HG02840 (cell line): ENCODE results near the gene TRIM71.
"Not testable (repeated sequence)": the region's sequence is repeated elsewhere in the genome, so short reads cannot be mapped to it uniquely, and the experiment has no call there.

ENCODE experiments used
- ATAC-seq: cut with Tn5 transposase; IDR thresholded peaks from one replicate; pipeline ENCODE4 v1.9.1; 2021; ENCODE audit warnings: mild to moderate bottlenecking, moderate library complexity, moderate number of reproducible peaks; ENCODE audit not compliant: unreplicated experiment, low FRiP score

The TRIM71 gene

GRCh38 chr3:32841867-32842470, 24.2 kb downstream of the TRIM71 start:
- ATAC-seq, result no peak

- ATAC-seq, result no peak
These were observed 24.7 kb downstream of the TRIM71 start for GRCh38 chr3:32842531-32842931.

- no peak for ATAC-seq
These were observed 25.2 kb downstream of the TRIM71 start for GRCh38 chr3:32842987-32843386.

- ATAC-seq, result no peak
These were observed 25.9 kb downstream of the TRIM71 start for GRCh38 chr3:32843510-32844321.

- ATAC-seq, result no peak
These were observed 26.5 kb downstream of the TRIM71 start for GRCh38 chr3:32844322-32844654.

- ATAC-seq, result no peak
These were observed 27.1 kb downstream of the TRIM71 start for GRCh38 chr3:32844914-32845313.

GRCh38 chr3:32845546-32845945, 27.7 kb downstream of the TRIM71 start:
- not testable (repeated sequence) for ATAC-seq

GRCh38 chr3:32847045-32847444, 29.2 kb downstream of the TRIM71 start:
- not testable (repeated sequence) for ATAC-seq

- no peak for ATAC-seq
These were observed 29.7 kb downstream of the TRIM71 start for GRCh38 chr3:32847528-32847927.

- no peak for ATAC-seq
These were observed 30.4 kb downstream of the TRIM71 start for GRCh38 chr3:32848215-32848614.

GRCh38 chr3:32849046-32849445, 31.2 kb downstream of the TRIM71 start:
- ATAC-seq, result no peak

- no peak for ATAC-seq
These were observed 32.4 kb downstream of the TRIM71 start for GRCh38 chr3:32850226-32850625.

GRCh38 chr3:32850636-32851035, 32.8 kb downstream of the TRIM71 start:
- no peak for ATAC-seq

- ATAC-seq, result no peak
These were observed 34.3 kb downstream of the TRIM71 start for GRCh38 chr3:32852146-32852545.

- no peak for ATAC-seq
These were observed 37.7 kb downstream of the TRIM71 start for GRCh38 chr3:32855350-32855953.

- no peak for ATAC-seq
These were observed 38.6 kb downstream of the TRIM71 start for GRCh38 chr3:32856355-32856889.

- no peak for ATAC-seq
These were observed 39.2 kb downstream of the TRIM71 start for GRCh38 chr3:32856901-32857507.

- ATAC-seq, result no peak
These were observed 40.1 kb downstream of the TRIM71 start for GRCh38 chr3:32857921-32858320.

GRCh38 chr3:32859604-32860237, 41.9 kb downstream of the TRIM71 start:
- ATAC-seq, result no peak

GRCh38 chr3:32860499-32860898, 42.7 kb downstream of the TRIM71 start:
- no peak for ATAC-seq

GRCh38 chr3:32861681-32862080, 43.9 kb downstream of the TRIM71 start:
- no peak for ATAC-seq
